HG02973 (cell line): ENCODE results near the gene BAG5.

ENCODE experiments used
- ATAC-seq: cut with Tn5 transposase; IDR thresholded peaks from one replicate; pipeline ENCODE4 v1.9.1; 2021; ENCODE audit warnings: moderate library complexity; ENCODE audit not compliant: unreplicated experiment

BAG5 gene

DNA sequence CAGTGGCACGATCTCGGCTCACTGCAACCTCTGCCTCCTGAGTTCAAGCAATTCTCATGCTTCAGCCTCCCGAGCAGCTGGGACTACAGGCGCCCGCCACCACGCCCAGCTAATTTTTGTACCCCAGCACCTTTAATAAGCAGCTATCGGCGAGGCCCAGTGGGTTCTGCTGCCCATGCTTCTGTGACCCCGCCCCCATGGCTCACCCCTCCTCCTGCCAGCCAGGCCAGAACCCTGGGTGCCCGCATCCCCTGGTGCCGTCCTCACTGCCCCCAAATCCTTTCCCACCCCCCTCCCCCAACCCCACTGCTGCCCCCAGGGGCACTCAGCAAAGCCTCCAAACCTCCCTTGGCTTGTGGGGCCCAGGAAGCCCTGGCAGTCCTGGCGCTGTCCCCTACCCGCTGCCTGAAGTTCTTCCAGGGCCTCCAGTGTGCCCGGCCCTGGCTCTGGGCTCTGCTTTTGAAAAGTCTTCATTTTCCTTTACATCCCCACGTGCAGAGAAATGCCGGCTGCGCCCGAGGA, 14.5 kb downstream of the BAG5 start:
- ATAC-seq = no peak

GRCh38 chr14:103547455-103547940, 15.0 kb downstream of the BAG5 start:
- no peak for ATAC-seq

DNA sequence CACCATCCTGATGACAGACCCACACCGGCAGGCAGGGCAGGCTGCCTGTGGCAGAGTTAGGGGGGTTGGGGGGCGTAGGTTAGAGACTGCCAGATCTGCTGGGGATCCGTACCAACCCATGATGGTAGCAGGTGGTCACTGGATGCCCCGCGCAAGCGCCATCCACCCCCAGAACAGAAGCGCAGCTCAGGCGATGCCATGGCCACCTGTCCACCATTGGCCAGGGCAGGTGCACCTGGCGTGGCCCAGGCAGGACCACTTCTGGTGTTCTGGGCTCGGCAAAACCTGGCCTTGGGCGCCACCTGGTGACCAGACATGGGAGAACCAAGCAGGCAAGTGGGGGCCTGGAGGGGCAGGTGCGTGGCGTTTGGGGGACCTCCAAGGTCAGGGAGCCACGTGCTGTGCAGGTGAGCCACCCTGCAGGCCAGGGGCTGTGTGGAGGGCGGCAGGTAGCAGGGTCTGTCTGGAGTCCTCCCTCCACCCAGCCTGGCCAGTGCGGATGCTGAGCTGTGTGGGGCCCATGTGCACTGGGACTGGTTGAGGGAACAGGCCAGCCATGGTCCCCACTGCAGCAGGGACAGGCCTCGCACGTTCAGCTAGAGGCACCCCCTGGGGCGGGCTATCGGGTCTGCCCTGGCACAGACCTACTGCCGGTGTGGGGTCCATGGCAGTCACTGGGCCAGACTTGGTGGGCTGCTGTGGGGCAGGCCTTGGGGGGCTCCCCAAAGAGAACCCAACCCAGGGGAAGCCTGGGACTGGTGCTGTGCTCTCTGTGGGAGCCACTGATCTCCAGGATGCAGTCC, 15.6 kb downstream of the BAG5 start:
- ATAC-seq = no peak

- no peak for ATAC-seq
These were observed 16.4 kb downstream of the BAG5 start for GRCh38 chr14:103545915-103546651.

DNA sequence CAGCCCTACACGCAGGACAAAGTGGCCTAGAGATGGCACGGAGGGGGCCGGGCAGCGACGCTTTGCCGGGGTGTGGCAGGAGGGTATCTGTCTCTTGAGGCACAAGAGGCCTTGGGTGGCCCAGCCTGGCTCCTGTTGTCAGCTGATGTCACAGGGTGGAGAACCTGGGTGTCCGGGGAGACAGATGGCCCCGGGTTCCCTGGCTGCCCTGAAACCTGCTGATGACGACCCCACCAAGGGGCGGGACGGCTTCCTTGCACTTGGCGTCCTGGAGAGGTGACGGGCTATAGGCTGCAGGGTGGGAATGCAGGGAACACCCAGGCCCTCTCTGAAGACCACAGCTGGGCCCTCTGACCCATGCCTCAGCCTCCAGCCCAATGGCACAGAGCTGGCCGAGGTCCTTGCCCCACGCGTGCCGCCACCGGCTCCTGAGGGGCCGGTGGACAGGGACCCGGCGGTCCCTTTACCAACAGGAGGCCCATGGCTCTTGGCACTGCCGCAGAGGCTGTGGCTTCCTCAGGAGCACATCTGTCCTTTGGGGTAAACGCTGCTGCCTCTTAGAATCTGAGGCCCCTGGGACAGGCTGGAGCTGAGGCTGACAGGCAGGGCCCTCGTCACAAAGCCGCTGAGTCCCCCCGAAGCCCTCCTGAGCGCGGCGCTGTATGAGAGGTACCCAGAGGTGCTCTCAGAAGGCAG, 17.1 kb downstream of the BAG5 start:
- ATAC-seq = no peak

GRCh38 chr14:103544388-103545218, 17.9 kb downstream of the BAG5 start:
- ATAC-seq = no peak

DNA sequence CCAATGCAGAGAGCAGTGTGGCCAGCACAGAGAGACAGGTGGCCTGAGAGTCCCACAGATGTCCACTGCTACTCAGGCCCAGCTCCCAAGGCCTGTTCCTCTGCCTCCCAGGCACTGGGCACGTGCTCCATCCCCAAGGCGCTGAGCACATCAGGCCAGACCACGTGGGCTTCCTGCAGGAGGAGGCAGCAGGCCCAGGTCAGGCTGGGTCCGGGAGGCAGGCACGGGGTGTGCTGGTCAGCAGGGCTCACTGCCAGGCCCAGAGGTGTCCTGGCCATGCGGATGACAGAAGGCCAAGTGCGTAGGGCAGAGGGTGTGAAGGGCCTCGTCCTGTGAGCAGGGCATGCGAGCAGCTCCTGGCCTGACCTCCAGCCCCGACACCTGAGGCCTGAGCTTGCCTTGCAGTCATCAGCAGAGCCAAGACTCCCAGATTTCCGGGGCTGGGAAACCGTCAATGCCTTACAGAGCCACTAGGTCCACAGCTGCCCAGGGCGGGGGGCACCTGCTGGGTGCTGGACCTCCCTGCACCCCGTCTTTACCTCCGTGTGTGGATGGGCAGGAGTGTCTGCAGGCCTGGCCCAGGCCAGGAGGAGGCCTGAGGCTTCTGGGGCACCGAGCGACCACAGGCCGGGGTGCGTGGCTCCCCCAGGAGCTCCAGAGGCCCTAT, 18.6 kb downstream of the BAG5 start:
- ATAC-seq = no peak

DNA sequence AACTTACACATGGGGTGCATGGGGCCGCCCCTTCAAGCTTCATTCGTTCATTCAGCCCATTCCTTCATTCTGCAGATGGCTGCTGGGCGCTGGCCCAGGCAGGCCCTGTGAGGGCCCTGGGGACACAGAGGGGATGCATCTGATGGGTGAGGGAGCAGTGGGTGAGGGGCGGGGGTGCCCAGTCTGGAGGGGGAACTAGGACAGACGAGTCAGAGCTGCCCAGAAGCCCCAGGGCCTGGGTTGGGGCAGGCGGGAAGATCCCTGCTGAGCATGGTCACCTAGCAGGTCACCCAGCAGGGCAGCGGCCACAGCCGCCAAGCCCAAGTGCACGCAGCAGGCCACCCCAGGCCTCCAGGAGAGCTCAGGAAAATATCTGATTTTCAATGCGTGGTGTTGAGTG, 19.3 kb downstream of the BAG5 start:
- no peak for ATAC-seq

- no peak for ATAC-seq
These were observed 19.8 kb downstream of the BAG5 start for GRCh38 chr14:103542605-103543088.

- ATAC-seq = no peak
These were observed 20.5 kb downstream of the BAG5 start for GRCh38 chr14:103541709-103542604.

GRCh38 chr14:103540821-103541708, 21.4 kb downstream of the BAG5 start:
- no peak for ATAC-seq

DNA sequence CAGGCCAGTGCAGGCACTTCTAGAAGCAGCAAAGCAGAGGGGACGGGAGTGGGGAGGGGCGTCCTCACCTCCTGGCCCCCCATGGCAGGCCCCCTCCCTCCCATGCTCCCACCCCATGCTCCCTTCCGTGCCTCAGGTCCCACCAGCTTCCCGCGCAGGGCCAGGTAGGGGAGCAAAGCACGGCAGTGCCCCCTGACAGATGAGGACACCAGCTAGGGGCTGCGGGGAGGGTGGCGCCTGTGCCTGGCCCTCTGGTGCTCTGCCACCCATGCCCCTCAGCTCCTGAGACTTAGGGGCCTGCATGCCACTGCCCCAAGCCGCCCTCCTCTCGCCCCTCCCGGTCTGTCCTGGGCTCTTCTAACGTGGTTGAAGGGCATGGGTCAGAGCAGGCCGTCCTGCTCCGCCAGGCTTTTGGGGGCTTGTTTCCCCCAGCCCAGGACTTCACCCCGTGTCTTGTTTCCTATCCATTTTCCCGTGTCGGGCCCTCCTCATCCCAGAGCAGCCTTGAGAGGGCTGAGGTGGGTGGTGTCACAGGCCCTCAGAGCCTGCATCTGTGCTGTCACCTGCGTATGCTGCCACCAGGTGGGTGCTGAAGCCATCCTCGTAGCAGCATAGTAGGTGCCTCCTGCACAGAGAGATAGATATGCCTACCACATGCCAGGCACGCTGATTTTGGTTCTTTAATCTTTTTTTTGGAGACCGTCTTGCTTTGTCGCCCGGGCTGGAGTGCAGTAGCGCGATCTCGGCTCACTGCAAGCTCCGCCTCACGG, 23.2 kb downstream of the BAG5 start:
- ATAC-seq = no peak

DNA sequence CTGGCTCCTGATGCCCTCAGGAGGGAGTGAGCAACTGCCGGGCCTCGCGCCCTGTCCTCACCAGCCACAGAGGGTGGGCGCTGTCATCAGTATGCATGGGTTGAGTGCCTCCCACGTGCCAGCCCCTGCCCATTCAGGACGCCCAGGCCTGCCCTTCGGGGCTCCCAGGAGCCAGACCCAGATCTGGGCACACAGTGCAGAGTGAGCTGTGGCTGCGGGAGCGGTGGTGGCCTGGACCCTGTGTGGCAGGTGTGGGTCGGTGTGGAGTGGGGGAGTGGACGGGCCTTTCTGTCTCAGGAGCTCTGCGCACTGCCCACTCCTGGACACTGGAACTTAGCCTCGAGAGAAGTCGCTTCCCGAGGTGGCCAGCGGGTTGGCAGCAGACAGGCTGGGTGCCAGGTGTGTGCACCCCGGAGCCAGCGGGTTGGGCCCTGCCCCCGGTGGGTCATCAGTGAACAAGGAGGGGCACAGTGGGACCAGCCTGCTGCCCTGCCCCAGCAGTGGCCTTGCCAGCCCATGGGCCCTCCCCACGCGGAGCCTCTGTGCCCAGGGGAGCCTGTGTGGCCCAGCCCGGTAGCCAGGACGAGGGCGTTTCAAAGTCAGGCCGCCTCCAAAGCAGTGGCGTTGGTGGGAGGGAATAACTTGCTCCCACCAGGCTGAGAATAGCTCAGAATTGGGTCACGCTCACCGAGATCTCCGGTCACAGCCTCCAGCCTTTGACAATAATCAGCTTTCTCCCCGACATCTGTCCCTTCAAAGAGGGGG, 24.0 kb downstream of the BAG5 start:
- no peak for ATAC-seq

DNA sequence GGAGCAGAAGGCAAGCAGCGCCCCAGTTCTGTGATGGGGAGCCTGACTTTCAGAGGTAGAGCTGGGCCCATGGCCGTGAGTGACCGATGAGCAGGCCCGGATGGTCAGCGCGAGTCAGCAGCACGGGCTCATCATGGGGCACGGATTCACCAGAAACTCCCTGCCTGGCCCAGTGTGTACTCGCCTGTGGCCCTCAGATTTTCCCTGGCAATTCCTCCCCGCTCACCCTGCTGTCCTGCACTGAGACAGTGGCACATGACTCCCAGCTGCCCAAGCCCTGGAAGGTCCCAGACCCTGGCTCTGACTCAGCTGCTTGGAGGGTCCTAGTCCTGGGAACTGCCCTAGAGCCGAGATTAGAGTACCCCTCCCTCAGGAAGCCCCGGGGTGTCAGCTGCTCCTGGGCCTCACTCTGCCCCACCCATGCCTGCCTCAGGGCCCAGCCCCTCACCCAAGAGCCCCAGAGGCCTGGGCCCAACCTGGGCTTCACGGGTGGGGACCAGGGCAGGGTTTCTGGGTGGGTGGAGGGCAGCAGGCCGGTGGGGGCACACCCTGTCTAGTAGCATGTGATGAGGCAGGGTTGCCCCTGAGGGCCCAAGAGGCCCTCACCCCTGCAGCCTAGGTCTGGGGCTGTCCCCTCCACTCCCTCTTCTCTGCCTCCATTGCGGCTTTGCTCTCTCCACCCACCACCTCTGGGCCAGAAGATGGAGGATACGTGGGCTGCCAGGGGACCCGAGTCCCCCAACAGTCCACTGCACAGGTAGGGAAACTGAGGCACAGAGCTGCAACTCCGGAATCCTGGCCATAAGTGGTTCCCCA, 25.1 kb downstream of the BAG5 start:
- ATAC-seq = no peak

- ATAC-seq = no peak
These were observed 25.8 kb downstream of the BAG5 start for GRCh38 chr14:103536693-103537092.
